Measurements from ENCODE around the gene HAAO.

GRCh38 chr2:42764096-42764495, 28.3 kb downstream of the HAAO start, which contains the start of gene OXER1:
- TF ChIP-seq POLR2A (IDR thresholded peaks at IDR 0.05) (no peak), CTCF (IDR thresholded peaks at IDR 0.05) (no peak)
